Mesenchymal stem cell (in vitro differentiated cells and primary cell): ENCODE measurements around the gene NHLRC4.

Experiments used
- DNase-seq: peaks from one replicate; pipeline ENCODE4 v3.0.0-alpha.2; 2013
- H2AFZ ChIP-seq: one replicate; pipeline ENCODE4 v1.6.1; 2013; ENCODE audit warnings: low read depth, mild to moderate bottlenecking, control low read depth, inconsistent platforms, low read length, moderate library complexity
- H2AK5ac ChIP-seq: 2 replicates; pipeline ENCODE4 v1.6.1; 2013; ENCODE audit warnings: low read length, moderate library complexity, mild to moderate bottlenecking, inconsistent platforms; ENCODE audit not compliant: severe bottlenecking
- H2BK120ac ChIP-seq: one replicate; pipeline ENCODE4 v1.6.1; 2013; ENCODE audit warnings: low read depth, mild to moderate bottlenecking, inconsistent platforms, low read length, moderate library complexity
- H2BK12ac ChIP-seq, 2 experiments: one replicate each; pipeline ENCODE4 v1.6.1; 2013; ENCODE audit warnings: inconsistent platforms in 2 of 2, low read length in 2 of 2, mild to moderate bottlenecking in 2 of 2, moderate library complexity in 2 of 2, control low read depth in 1 of 2
- H2BK15ac ChIP-seq: one replicate; pipeline ENCODE4 v1.6.1; 2013; ENCODE audit warnings: mild to moderate bottlenecking, low read depth, inconsistent platforms; ENCODE audit not compliant: poor library complexity, severe bottlenecking
- H2BK5ac ChIP-seq: 2 replicates; pipeline ENCODE4 v1.6.1; 2013; ENCODE audit warnings: low read depth, mild to moderate bottlenecking, low read length, control low read depth, inconsistent platforms; ENCODE audit not compliant: poor library complexity, severe bottlenecking
- H3K14ac ChIP-seq, 2 experiments: one replicate each; pipeline ENCODE4 v1.6.1; 2013; ENCODE audit warnings: inconsistent platforms in 2 of 2, low read length in 2 of 2, control low read depth in 1 of 2, mild to moderate bottlenecking in 1 of 2, moderate library complexity in 1 of 2
- H3K18ac ChIP-seq, 2 experiments: one replicate each; pipeline ENCODE4 v1.6.1; 2013; ENCODE audit warnings: inconsistent platforms in 2 of 2, low read length in 2 of 2, control low read depth in 1 of 2, low read depth in 1 of 2, mild to moderate bottlenecking in 1 of 2
- H3K23ac ChIP-seq, 2 experiments: one replicate each; pipeline ENCODE4 v1.6.1; 2013; ENCODE audit warnings: inconsistent platforms in 2 of 2, low read length in 2 of 2, mild to moderate bottlenecking in 2 of 2, moderate library complexity in 2 of 2, control low read depth in 1 of 2
- H3K27ac ChIP-seq: 2 replicates; pipeline ENCODE4 v1.5.1; 2013; ENCODE audit warnings: mild to moderate bottlenecking, moderate library complexity, low read length, control low read depth, inconsistent platforms; ENCODE audit not compliant: poor library complexity, severe bottlenecking
- H3K27me3 ChIP-seq, 2 experiments: 2 replicates each; pipeline versions ENCODE4 v1.6.1 to v1.7.0; 2013; ENCODE audit warnings: low read length in 2 of 2, mild to moderate bottlenecking in 2 of 2, moderate library complexity in 2 of 2, control low read depth in 1 of 2, inconsistent platforms in 1 of 2; ENCODE audit not compliant: control insufficient read depth in 1 of 2, insufficient read depth in 1 of 2
- H3K36me3 ChIP-seq, 2 experiments: 2 replicates each; pipeline versions ENCODE4 v1.6.1 to v1.7.0; 2013; ENCODE audit warnings: low read length in 2 of 2, control low read depth in 1 of 2, inconsistent platforms in 1 of 2, low read depth in 1 of 2, mild to moderate bottlenecking in 1 of 2; ENCODE audit not compliant: insufficient read depth in 2 of 2, control insufficient read depth in 1 of 2
- H3K4ac ChIP-seq, 2 experiments: one replicate each; pipeline ENCODE4 v1.6.1; 2013; ENCODE audit warnings: inconsistent platforms in 2 of 2, low read length in 2 of 2, mild to moderate bottlenecking in 2 of 2, moderate library complexity in 2 of 2, control low read depth in 1 of 2, low read depth in 1 of 2
- H3K4me1 ChIP-seq: 2 replicates; pipeline ENCODE4 v1.6.1; 2013; ENCODE audit warnings: low read depth, low read length, control low read depth; ENCODE audit not compliant: control insufficient read depth, insufficient read depth
- H3K4me2 ChIP-seq: 2 replicates; pipeline ENCODE4 v1.6.1; 2013; ENCODE audit warnings: low read length, mild to moderate bottlenecking, inconsistent platforms; ENCODE audit not compliant: poor library complexity, severe bottlenecking
- H3K4me3 ChIP-seq, 2 experiments: 2 replicates each; pipeline versions ENCODE4 v1.5.1 to v1.7.0; 2013; ENCODE audit warnings: low read length in 2 of 2, mild to moderate bottlenecking in 2 of 2, control low read depth in 1 of 2, low read depth in 1 of 2; ENCODE audit not compliant: insufficient read depth in 1 of 2
- H3K79me1 ChIP-seq: replicated peaks from 2 replicates; pipeline ENCODE4 v1.6.1; 2013; ENCODE audit warnings: mild to moderate bottlenecking, control low read depth, low read length, inconsistent platforms; ENCODE audit not compliant: poor library complexity, severe bottlenecking
- H3K9ac ChIP-seq: 2 replicates; pipeline ENCODE4 v1.7.0; 2013; ENCODE audit warnings: mild to moderate bottlenecking, low read length, moderate library complexity
- H3K9me3 ChIP-seq: 2 replicates; pipeline ENCODE4 v1.7.0; 2013; ENCODE audit warnings: mild to moderate bottlenecking, low read length; ENCODE audit not compliant: control insufficient read depth
- H4K8ac ChIP-seq: one replicate; pipeline ENCODE4 v1.6.1; 2013; ENCODE audit warnings: inconsistent platforms, mild to moderate bottlenecking, low read length, moderate library complexity
- H4K91ac ChIP-seq: one replicate; pipeline ENCODE4 v1.6.1; 2013; ENCODE audit warnings: mild to moderate bottlenecking, low read length, inconsistent platforms
- WGBS: methylation state at CpG from one replicate; pipeline ENCODE4 v1.1.7; 2013; ENCODE audit warnings: mixed read lengths; 5-methylcytosine and 5-hydroxymethylcytosine counted together

Gene NHLRC4

DNA sequence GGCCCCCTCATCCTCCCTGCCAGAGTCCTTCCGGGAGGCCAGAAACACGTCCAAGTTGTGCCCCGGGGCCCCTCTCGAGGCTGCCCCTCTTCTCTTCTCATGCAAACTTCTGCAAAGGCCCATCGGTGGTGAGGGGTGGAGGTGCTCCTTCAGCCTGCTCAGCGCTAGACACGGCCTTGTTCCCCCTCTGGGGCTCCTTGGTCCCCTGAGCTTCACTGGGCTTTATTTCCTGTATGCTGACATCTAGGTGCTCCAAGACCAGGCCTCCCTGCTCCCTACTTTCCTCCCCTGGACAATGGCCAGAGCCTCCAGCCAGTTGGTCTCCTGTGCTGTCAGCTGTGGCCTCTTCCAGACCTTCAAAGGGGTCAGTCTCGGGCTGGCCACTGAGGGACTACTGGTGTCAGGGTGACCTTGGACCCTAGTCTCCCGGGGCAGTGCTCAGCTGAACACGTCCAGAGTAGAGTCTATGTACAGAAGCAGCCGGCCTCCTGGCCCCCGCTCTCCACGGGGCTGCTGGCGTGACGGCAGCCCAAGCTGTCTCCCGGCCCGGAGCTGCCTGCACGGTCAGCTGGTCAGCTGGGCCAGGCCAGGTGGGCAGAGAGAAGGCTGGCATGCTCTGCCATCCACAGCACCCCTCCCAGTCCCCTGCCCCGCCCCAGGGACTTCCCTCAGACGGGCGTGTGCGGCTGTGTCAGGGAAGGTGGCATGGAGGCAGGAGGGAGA is 8.3 kb upstream of the NHLRC4 start:
- 82% methylated on average over 22 of the region's 22 CpGs for WGBS

DNA sequence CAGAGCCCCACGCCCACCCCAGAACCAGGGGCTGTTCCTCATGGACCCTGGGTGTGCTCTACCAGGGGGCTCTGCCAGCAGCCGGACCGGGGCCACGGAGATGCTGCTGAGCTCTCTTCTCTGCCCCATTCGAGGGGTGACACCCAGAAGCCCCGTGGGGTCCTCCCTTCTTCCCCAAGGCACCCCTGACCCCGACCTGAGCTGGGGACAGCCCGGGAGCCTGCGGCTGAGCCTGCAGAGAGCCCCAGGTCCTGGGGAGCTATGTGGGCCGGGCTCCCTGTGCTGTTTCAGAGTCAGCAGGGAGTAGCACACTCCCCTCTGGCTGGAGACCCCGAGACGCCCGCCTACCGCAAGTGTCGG is 7.8 kb upstream of the NHLRC4 start:
- Histone ChIP-seq H3K14ac (no peak overlapping the region), H3K27ac (no peak overlapping the region), H2AFZ (no peak overlapping the region), H2BK12ac (no peak overlapping the region), H3K18ac (no peak overlapping the region), H2BK120ac (no peak overlapping the region), H4K8ac (no peak overlapping the region), H3K9me3 (no peaks in the 10 kb centered on the region), H3K79me1 (no peaks in the 10 kb centered on the region), H3K36me3 (peaks cover 3 to 18% of the 10 kb centered on the region in 2 experiments), H3K4me1 (peaks cover 38% of the 10 kb centered on the region), H3K27me3 (peaks cover 38 to 46% of the 10 kb centered on the region in 2 experiments), H3K4me3 (no peak overlapping the region), H3K4me2 (no peak overlapping the region), H4K91ac (no peak overlapping the region), H3K23ac (no peak overlapping the region), H3K9ac (no peak overlapping the region), H2BK15ac (no peak overlapping the region), H3K4ac (no peak overlapping the region), H2AK5ac (no peak overlapping the region), H2BK5ac (no peak overlapping the region)
- WGBS: 84% methylated on average over 15 of the region's 15 CpGs
- no peak for DNase-seq

More for the DNA sequence above, 8.3 kb upstream of the NHLRC4 start:
- no peak overlapping the region for H2AK5ac ChIP-seq
- H3K9ac ChIP-seq: no peak overlapping the region
- DNase-seq: no peak
- peaks cover 4 to 23% of the 10 kb centered on the region in 2 experiments for H3K36me3 ChIP-seq
- no peaks in the 10 kb centered on the region for H3K79me1 ChIP-seq
- peaks cover 38 to 46% of the 10 kb centered on the region in 2 experiments for H3K27me3 ChIP-seq
- no peak overlapping the region for H3K4me3 ChIP-seq
- H2BK15ac ChIP-seq: no peak overlapping the region
- H3K4me2 ChIP-seq: no peak overlapping the region
- no peak overlapping the region for H3K27ac ChIP-seq
- H2BK120ac ChIP-seq: no peak overlapping the region
- H3K23ac ChIP-seq: no peak overlapping the region
- H2BK5ac ChIP-seq: no peak overlapping the region
- no peak overlapping the region for H2BK12ac ChIP-seq
- H3K4me1 ChIP-seq: peaks cover 39% of the 10 kb centered on the region
- no peak overlapping the region for H4K8ac ChIP-seq
- H3K14ac ChIP-seq: no peak overlapping the region
- no peak overlapping the region for H3K18ac ChIP-seq
- no peaks in the 10 kb centered on the region for H3K9me3 ChIP-seq
- H4K91ac ChIP-seq: no peak overlapping the region
- H2AFZ ChIP-seq: no peak overlapping the region
- no peak overlapping the region for H3K4ac ChIP-seq

DNA sequence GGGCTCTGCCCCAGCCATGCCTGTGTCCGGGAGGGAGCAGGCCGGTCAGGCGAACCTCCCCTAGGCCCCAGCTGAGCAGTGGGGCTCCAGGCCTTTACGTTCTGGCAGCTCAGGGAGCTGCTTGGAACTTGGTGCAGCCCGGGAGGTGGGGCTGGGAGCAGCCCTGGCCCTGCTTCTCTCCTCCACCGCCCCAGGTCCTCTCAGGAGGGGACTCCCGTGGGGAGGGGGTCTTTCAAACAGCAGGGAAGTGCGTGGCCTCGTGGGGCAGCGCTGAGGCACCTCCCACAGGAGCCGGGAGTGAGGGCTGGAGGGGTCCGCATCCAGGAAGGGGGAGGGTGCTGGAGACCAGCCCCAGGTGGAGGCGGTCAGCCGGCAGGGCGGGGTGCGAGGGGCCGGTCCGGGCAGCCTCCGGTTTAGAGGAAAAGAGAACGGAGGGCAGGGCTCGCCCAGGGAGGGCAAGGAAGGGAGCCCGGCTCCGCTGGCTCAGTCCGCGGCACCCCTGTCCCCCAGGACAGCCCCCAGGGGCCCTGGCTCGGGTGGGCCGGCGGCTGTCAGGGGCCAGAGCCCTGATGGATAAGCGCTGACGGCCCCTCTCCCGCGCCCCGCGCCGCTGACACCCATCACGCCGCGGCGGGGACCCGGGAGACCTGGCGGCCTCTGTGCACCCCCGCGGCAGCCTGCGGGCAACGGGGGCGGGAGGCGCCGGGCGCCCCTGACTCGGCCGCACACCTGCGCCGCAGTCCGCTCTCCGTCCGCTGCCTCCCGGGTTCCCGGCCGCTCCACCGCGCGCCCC is 7.2 kb upstream of the NHLRC4 start:
- 19% methylated on average over 26 of the region's 62 CpGs for WGBS
- Histone ChIP-seq H2BK120ac (no peak overlapping the region), H4K91ac (no peak overlapping the region), H2AK5ac (no peak overlapping the region), H2BK12ac (no peak overlapping the region), H3K36me3 (peaks cover 0 to 13% of the 10 kb centered on the region in 2 experiments), H3K9ac (no peak overlapping the region), H3K4me1 (peaks cover 33% of the 10 kb centered on the region), H3K9me3 (no peaks in the 10 kb centered on the region), H3K14ac (no peak overlapping the region), H3K23ac (peak overlapping the region in 1 of 2 experiments; percentile 50), H3K79me1 (no peaks in the 10 kb centered on the region), H3K4ac (no peak overlapping the region), H3K4me3 (no peak overlapping the region), H3K27ac (no peak overlapping the region), H3K4me2 (no peak overlapping the region), H3K18ac (no peak overlapping the region), H2BK15ac (no peak overlapping the region), H4K8ac (no peak overlapping the region), H2AFZ (no peak overlapping the region), H3K27me3 (peaks cover 38 to 46% of the 10 kb centered on the region in 2 experiments), H2BK5ac (no peak overlapping the region)
- DNase-seq: no peak

DNA sequence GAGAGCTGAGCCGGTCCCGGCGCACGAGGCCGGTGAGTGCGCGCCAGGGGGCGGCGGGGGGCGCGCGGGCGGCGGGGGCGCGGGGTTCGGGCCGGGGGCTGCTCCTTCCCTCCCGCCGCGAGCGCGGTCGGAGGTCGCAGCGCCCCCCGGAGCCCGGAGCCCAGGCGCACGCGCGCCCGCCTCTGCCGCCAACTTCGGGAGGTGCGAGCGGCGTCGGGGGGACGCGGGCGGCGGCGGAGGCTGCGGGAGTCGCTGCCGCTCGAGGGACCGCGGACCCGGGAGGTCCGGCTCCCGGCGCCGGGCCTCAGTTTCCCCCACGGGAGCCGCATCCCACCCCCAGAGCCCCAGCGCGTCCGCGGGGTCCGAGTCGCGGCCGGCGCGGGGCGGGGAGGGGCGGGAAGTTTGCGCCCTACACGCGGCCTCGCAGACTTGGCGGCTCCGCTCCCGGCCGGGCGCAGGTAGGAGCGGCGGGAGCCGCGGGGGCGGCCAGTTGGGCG is 6.6 kb upstream of the NHLRC4 start, which contains the start of gene PRR35:
Gene PRR35 (plus strand): TSS at position 191 of the 497 bp plus-strand sequence. CDS start 2,901 bp downstream, outside the sequence.
- 0% methylated on average over 20 of the region's 84 CpGs for WGBS
- Histone ChIP-seq H3K27me3 (peaks cover 38 to 46% of the 10 kb centered on the region in 2 experiments), H3K4me1 (peaks cover 32% of the 10 kb centered on the region), H2AK5ac (no peak within 1 kb of the TSS), H3K14ac (no peak within 1 kb of the TSS), H3K23ac (peak within 1 kb of the TSS in 1 of 2 experiments; percentile 78), H3K9me3 (no peaks in the 10 kb centered on the region), H3K18ac (no peak within 1 kb of the TSS), H2BK5ac (no peak within 1 kb of the TSS), H2BK15ac (no peak within 1 kb of the TSS), H4K91ac (no peak within 1 kb of the TSS), H2BK12ac (no peak within 1 kb of the TSS), H3K4ac (no peak within 1 kb of the TSS), H3K27ac (no peak within 1 kb of the TSS), H3K36me3 (peaks cover 0 to 7% of the 10 kb centered on the region in 2 experiments), H4K8ac (no peak within 1 kb of the TSS), H2AFZ (no peak within 1 kb of the TSS), H3K4me2 (peak within 1 kb of the TSS; percentile 39), H3K9ac (no peak within 1 kb of the TSS), H2BK120ac (no peak within 1 kb of the TSS), H3K4me3 (no peak within 1 kb of the TSS), H3K79me1 (no peaks in the 10 kb centered on the region)
- DNase-seq: no peak
